Right lobe of liver (tissue), 6 donors: ENCODE measurements around the gene KREMEN1. TPM values are rescaled to one million over a fixed set of nuclear protein-coding genes. Genes with fewer than 3 reads are reported as not detected.
A peak's percentile ranks its signal among the peaks of the same experiment; 100 is the strongest.

ENCODE experiments used
- ATAC-seq, 4 donors: fragments of 200-7000 bp; cut with Tn5 transposase; one replicate each; pipeline ENCODE4 v1.9.1; 2020; ENCODE audit warnings: mild to moderate bottlenecking in 4 of 4, moderate library complexity in 4 of 4
- DNase-seq, 3 donors: peaks; one replicate each; pipeline ENCODE4 v3.0.0-alpha.2; 2020
- H3K27ac ChIP-seq, 3 donors: fragments of 200-600 bp; one replicate each; pipeline ENCODE4 v1.8.0; 2022
- H3K27me3 ChIP-seq, 2 donors: fragments of 200-600 bp; one replicate each; pipeline ENCODE4 v1.8.0; 2022
- H3K36me3 ChIP-seq, 4 donors: fragments of 200-600 bp; sonication (generic) in 1 of 4; one replicate each; pipeline versions ENCODE4 v1.5.1 to v1.8.0; 2017 to 2022; ENCODE audit warnings: control low read depth in 1 of 4
- H3K4me1 ChIP-seq, 4 donors: fragments of 200-600 bp; sonication (generic) in 1 of 4; one replicate each; pipeline versions ENCODE4 v1.5.1 to v1.8.0; 2017 to 2022; ENCODE audit warnings: control low read depth in 1 of 4
- H3K4me3 ChIP-seq, 3 donors: fragments of 200-600 bp; one replicate each; pipeline ENCODE4 v1.8.0; 2022
- H3K9me3 ChIP-seq, 4 donors: fragments of 200-600 bp; sonication (generic) in 1 of 4; one replicate each; pipeline versions ENCODE4 v1.5.1 to v1.8.0; 2017 to 2022; ENCODE audit warnings: control low read depth in 1 of 4
- POLR2A ChIP-seq: fragments of 450-650 bp; IDR thresholded peaks from one replicate; pipeline ENCODE4 v1.6.1; 2017; ENCODE audit warnings: antibody characterized with exemption, mild to moderate bottlenecking
- WGBS: methylation state at CpG from one replicate; pipeline ENCODE4 v1.1.6; 2018; ENCODE audit warnings: low coverage, low lambda C conversion rate; ENCODE audit not compliant: insufficient coverage; ENCODE audit errors: missing lambda C conversion rate; 5-methylcytosine and 5-hydroxymethylcytosine counted together
- intact Hi-C, 2 donors: fragments of 100-400 bp; cut with DNase I; formaldehyde crosslinking; loops; one replicate each; pipeline versions ENCODE4 v1.11.2 to v1.14.1; 2022
- total RNA-seq, 6 experiments: library from RNA; depleted of rRNA in 2 of 6; stranded (reverse); fragments of >200 nt in 2 of 6; fragmentation: NEBNext Ultra II Directional in 3 of 6; extraction: Animal tissue kit (Norgen Biotek cat#: 25700) in 3 of 6; gene quantifications; one replicate each; pipeline versions ENCODE4 v1.1.0 to v1.2.4, GENCODE V29; 2016 to 2023
- TF ChIP-seq, protein P1 (sequence below), 4 donors: fragments of 200-600 bp in 3 of 4; fragments of 450-650 bp in 1 of 4; IDR thresholded peaks; one replicate each; pipeline versions ENCODE4 v1.5.1 to v1.8.0; 2016 to 2022; ENCODE audit warnings: antibody characterized with exemption in 4 of 4, mild to moderate bottlenecking in 2 of 4
- donor health status: DM: no; HTN: yes; CAD: no.
- donor health status: DM: no; HTN: no; CAD: no.
- donor health status: DM: no; HTN: no; CAD: no.
- donor health status: DM: no; HTN: yes; CAD: no.
- donor health status: DM: no; HTN: yes; CAD: no.

KREMEN1 gene
- total RNA-seq, 6 experiments from 2014 or later = 1.7 to 6.7 (median 3.0) TPM

DNA sequence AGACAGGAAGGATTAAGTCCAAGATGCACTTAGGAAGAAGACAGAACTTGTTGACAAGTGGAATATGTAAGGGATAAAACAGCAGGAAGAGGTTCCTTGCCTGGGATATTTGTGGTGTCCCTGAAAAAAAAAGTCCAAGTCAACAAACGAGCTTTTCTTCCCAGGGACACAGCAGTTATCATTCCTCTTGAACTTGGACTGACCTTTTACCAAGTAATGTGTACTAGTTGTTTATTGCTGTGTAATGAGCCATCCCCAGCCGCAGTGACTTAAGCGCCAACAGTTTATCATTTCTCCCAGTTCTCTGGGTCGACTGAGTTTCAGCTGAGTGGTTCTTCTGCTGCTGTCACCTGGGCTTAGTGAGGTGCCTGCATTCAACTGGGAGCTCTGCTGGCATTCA lies 37.0 kb downstream of the KREMEN1 start:
- DNase-seq = no peak
- H3K4me1 ChIP-seq = no peaks in the 10 kb centered on the region

DNA sequence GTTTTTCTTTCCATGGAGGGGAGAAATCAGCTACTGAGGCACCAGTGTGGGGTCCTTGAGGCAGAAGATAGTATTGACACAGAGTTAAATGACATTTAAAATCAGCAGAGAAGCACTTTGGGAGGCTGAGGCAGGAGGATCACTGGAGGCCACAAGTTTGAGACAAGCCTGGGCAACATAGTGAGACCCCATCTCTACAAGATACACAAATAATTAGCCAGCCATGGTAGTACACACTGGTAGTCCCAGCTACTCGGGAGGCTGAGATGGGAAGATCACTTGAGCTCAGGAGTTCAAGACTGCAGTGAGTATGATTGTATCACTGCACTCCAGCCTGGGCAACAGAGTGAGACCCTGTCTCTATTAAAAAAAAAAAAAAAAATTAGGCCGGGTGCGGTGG lies 38.1 kb downstream of the KREMEN1 start:
- intact Hi-C loops = no loop called here
- ATAC-seq (no peak), DNase-seq (no peak)
- WGBS = 90% methylated on average over 2 of the region's 3 CpGs
- Histone ChIP-seq H3K9me3 (no peaks in the 10 kb centered on the region), H3K27ac (no peak overlapping the region), H3K4me1 (no peaks in the 10 kb centered on the region), H3K36me3 (no peaks in the 10 kb centered on the region), H3K4me3 (no peak overlapping the region), H3K27me3 (no peaks in the 10 kb centered on the region)
- no peak for TF ChIP-seq POLR2A
- TF ChIP-seq, protein P1, sequence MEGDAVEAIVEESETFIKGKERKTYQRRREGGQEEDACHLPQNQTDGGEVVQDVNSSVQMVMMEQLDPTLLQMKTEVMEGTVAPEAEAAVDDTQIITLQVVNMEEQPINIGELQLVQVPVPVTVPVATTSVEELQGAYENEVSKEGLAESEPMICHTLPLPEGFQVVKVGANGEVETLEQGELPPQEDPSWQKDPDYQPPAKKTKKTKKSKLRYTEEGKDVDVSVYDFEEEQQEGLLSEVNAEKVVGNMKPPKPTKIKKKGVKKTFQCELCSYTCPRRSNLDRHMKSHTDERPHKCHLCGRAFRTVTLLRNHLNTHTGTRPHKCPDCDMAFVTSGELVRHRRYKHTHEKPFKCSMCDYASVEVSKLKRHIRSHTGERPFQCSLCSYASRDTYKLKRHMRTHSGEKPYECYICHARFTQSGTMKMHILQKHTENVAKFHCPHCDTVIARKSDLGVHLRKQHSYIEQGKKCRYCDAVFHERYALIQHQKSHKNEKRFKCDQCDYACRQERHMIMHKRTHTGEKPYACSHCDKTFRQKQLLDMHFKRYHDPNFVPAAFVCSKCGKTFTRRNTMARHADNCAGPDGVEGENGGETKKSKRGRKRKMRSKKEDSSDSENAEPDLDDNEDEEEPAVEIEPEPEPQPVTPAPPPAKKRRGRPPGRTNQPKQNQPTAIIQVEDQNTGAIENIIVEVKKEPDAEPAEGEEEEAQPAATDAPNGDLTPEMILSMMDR (IDR thresholded peaks at IDR 0.05) = no peak

More for the DNA sequence above, 37.0 kb downstream of the KREMEN1 start:
- no peaks in the 10 kb centered on the region for H3K27me3 ChIP-seq
- intact Hi-C loops = no loop called here
- no peak overlapping the region for H3K4me3 ChIP-seq
- H3K27ac ChIP-seq = no peak overlapping the region
- no peaks in the 10 kb centered on the region for H3K36me3 ChIP-seq
- TF ChIP-seq, protein P1 (IDR thresholded peaks at IDR 0.05) = no peak
- no peak for TF ChIP-seq POLR2A
- 70% methylated on average over 4 of the region's 4 CpGs for WGBS
- ATAC-seq = peak in 1 of 4 donors; percentile 17
- no peaks in the 10 kb centered on the region for H3K9me3 ChIP-seq

DNA sequence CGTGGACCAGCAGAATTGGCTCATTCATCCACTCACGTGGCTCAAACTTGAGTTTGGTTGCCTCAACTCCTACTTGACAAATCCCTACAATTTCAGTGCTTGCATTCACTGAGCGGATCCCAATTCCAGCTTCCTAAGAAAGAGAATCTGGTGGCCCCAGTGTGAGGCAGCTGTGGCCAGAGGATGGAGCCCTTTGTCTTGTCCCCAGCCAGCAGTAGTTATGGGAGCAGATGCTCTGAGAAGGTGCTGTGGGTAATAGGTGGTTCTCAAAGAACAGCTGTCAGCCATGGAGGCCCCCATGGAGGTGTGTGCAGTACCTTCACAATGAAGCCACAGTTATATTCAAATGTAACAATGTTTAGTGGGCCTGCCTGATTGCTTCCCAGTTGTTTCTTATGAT lies 39.3 kb downstream of the KREMEN1 start:
- Histone ChIP-seq H3K27ac (no peak overlapping the region), H3K4me1 (no peaks in the 10 kb centered on the region), H3K36me3 (no peaks in the 10 kb centered on the region), H3K4me3 (no peak overlapping the region), H3K27me3 (no peaks in the 10 kb centered on the region), H3K9me3 (no peaks in the 10 kb centered on the region)
- TF ChIP-seq POLR2A = no peak
- TF ChIP-seq, protein P1 (IDR thresholded peaks at IDR 0.05) = peak in 2 of 4 donors; percentile 19 to 28
- WGBS = 75% methylated on average over 3 of the region's 3 CpGs
- DNase-seq (no peak), ATAC-seq (peak; percentile 52 to 65 (median 57))
- intact Hi-C loops = no loop called here

DNA sequence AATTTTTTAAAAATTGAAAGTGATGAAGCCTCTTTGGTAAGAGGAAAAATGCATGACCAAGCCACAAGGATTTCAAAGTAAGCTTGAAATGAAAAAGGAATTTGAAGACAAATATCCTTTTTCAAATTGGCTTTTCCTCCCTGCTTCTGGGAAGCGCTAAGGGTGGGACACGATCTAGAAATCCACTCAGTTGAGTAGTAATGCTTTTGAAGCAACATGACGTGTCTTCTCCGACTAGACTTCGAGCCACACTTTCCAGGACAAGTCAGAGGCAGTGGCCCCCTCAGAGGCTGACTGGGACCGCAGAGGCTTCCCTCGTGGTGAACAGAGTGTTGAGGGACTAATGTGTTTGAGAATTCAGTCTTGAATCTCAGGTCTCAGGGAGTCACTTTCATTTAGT lies 39.8 kb downstream of the KREMEN1 start:
- TF ChIP-seq, protein P1 (IDR thresholded peaks at IDR 0.05) = no peak
- 84% methylated on average over 4 of the region's 7 CpGs for WGBS
- intact Hi-C loops = no loop called here
- no peaks in the 10 kb centered on the region for H3K36me3 ChIP-seq
- no peak for DNase-seq
- no peaks in the 10 kb centered on the region for H3K4me1 ChIP-seq
- no peaks in the 10 kb centered on the region for H3K9me3 ChIP-seq
- H3K4me3 ChIP-seq = no peak overlapping the region
- no peak overlapping the region for H3K27ac ChIP-seq
- H3K27me3 ChIP-seq = no peaks in the 10 kb centered on the region
- ATAC-seq = no peak

DNA sequence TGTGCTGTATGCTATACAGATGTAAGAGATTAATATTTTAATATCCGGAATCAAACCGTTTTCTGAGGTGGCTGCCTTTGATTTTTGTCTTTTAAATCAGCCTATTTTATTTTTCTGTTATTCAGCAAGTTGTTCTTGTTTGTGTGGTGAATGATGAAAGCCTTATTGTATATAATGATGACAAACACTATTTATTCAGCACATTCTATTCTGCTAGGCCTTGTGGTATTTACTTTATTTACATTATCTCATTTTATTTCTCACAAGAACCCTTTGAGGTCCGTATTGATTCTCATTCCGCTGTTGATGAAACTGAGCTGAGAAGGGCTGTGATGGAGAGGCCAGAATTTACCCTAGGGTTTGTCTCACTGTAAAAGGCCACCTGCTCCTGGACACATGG lies 40.5 kb downstream of the KREMEN1 start:
- WGBS = 86% methylated on average over 4 of the region's 4 CpGs
- no peaks in the 10 kb centered on the region for H3K27me3 ChIP-seq
- intact Hi-C loops = no loop called here
- H3K9me3 ChIP-seq = no peaks in the 10 kb centered on the region
- no peak overlapping the region for H3K27ac ChIP-seq
- no peaks in the 10 kb centered on the region for H3K4me1 ChIP-seq
- no peaks in the 10 kb centered on the region for H3K36me3 ChIP-seq
- DNase-seq (no peak), ATAC-seq (no peak)
- TF ChIP-seq POLR2A = no peak
- TF ChIP-seq, protein P1 (IDR thresholded peaks at IDR 0.05) = no peak
- no peak overlapping the region for H3K4me3 ChIP-seq
